DMS53 (cell line): ENCODE data around the gene ABCG8.
A peak's percentile ranks its signal among the peaks of the same experiment; 100 is the strongest.
"Not testable (repeated sequence)": the region's sequence is repeated elsewhere in the genome, so short reads cannot be mapped to it uniquely, and the experiment has no call there.

ENCODE experiments used
- DNase-seq: peaks from one replicate; lab custom pipeline; 2025; lab: John Stamatoyannopoulos, UW

ABCG8 gene

DNA sequence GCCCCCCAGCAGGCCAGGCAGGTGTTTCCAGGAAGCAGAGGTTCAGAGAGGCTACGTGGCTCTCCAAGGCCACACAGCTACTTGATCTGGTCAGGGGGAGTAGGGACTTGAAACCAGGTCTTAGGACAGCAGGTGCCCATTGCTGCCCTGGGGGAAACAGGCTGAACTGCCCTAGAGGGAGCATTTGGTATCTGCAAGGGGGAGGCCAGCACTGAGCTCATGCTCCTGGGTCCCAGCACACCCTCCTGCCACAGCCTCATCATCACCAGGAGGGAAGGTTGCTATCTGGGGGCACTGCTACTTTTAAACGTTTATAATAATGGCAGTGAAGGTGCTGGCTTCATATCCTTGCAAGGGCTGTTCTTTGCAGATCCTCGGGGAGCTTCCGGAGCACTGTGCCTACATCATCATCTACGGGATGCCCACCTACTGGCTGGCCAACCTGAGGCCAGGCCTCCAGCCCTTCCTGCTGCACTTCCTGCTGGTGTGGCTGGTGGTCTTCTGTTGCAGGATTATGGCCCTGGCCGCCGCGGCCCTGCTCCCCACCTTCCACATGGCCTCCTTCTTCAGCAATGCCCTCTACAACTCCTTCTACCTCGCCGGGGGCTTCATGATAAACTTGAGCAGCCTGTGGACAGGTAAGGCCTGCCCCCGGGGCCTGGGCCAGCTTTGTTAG, 36.1 kb downstream of the ABCG8 start:
- no peak for DNase-seq

DNA sequence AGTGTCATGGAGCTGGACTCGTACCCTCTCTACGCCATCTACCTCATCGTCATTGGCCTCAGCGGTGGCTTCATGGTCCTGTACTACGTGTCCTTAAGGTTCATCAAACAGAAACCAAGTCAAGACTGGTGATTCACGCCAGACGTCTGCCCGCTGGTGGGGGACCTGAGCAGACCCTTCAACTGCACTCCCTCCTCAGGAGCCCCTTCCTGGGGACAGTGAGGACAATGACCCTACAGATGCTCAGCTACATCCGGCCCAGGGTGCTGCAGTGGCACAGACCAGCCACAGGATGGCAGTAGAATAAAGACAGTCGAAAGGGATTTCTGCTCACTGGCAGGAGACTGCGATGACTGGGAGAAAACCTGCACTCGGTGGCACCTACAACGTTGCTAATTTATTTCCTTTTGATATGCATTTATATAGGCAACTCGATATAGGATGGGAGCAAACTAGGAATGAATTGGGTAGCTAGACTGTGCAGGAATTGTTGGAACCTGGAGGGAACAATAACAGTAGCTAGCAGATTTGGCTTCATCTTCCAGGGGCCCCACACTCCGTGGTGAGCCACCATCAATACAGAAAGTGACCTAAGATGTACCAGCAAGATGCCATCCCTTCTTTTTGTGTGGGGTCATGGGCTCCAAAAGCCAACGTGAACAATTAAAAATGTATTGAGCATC, 39.2 kb downstream of the ABCG8 start:
- peak; percentile 89 for DNase-seq

DNA sequence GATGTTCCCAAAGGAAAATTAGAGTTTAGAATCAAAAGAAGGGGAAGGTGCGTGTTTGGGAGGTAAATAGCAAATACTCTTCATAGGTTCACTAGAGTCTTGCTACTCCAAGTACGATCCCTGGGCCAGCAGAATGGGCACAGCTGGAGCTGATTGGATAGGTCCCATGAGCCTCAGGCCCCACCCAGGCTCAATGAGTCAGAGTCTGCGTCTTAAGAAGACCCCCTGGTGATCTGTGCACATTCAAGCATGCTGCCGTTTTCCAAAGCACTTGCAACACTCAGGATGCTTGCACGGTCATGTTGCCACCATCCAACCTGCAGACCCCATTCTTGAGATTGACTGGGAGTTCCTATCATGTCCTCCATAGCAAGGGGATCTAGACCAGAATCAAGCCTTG, 40.5 kb downstream of the ABCG8 start:
- no peak for DNase-seq

DNA sequence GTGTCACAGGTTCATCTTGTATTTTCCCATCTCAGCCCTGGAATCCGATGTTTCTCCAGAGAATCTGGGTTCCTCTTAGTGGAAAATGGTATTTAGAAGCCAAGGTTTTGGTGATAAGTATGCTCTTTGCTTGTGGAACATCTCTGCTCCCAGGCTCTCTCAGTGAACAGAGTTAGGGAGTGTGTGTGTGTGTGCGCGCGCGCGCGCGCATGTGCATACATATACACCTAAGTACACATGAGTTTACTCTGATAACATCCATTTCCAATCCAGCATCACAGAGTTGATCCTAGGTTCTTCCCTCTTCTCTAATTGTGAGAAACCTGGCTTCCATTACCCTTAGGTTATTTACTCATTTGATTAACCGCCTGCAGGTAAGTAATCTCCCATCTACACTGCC, 41.7 kb downstream of the ABCG8 start:
- no peak for DNase-seq

DNA sequence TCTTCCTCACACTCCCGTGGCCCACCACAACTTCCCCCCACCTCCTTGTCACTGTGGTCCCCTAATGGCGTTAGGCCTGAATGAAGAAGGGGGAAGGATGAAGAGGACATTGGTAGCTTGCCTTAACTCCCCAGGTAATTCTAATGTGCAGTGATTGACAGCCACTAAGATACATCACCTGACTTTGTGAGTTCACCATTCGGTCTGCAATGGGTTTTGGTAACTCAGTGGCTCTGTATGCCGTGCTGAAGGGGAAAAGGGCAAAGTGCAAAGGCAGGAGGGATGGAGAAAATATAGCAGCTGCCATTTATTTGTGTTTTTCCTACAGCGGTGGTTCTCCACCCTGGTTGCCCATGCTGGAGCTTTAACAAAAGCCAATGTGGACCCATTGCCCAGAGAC, 42.2 kb downstream of the ABCG8 start:
- no peak for DNase-seq

DNA sequence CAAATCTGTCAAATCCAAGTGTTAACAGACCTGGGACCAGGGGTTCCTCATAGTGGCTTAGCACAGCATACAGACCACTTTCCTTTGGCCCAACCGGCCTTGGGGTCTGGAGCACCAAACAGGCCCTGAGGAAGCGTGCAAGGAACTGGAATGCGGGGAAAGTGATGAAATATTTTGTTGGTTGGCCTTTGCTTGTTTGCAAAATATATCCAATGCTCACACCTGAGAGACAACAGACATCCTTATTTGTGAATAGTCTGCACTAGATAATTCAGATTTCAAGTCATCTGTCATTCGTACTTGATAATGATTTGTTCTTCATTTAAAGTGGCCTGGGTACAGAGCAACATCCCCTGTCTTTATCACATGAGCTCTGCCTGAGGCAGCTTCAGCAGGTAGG, 43.5 kb downstream of the ABCG8 start:
- no peak for DNase-seq

DNA sequence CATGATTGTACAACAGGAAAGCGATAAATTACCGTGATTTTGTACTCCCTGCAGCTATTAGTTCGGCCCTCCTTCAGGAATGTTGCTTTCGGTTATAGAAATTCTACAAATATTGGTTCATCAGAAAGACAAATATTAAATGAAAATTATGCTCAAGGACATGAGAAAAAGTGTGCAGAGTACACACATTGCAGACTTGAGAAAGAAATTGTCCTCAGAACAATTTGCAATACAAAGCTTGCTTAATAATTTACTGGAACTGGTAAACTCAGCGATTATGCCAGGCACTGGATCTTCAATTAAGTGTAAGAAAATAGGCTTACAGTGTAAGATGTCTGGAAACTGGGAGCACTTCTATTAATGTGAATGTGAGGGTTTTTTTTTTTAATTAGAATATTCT, 45.9 kb downstream of the ABCG8 start:
- no peak for DNase-seq

DNA sequence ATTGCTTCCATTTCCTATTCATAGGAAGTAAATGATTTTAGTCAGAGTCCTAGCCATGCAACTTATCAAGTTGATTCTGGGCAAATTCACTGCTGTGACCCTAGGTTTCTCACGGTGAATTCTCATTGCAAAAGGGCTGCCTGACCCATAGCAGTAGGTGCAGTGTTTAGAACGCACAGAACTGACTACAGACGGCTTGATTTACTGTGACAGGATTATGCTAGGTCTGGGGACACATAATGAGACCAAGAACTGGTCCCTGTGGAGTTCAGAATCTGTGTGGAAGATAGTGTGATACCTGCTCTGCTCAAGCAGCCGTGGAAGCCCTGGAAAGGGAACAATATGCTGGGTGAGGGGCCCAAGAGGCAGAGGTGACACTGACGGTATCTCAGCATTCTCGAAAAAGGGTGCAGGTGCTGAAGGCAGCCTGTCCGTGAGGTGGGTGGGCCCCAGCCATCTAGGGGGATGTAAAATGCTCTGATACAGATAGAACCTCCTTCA, 46.4 kb downstream of the ABCG8 start:
- DNase-seq, result no peak

DNA sequence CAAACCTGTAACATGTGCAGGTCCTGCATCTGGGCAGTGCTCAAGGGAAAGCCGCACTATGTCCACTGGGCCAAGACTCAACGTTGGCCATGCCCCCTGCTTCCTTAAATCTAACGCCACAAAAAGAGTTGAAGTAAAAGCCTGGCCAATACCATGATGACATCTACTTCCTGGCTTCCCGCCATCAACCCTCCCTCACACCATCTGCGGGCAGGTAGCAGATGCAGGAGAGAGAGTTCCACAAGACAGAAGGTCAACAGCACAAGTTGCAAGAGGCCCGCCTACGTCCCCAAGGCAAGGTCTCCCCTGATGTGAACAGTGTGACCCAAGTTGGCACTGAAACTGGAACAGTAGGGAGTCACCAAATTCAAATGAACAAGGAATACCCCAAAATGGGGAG, 48.4 kb downstream of the ABCG8 start:
- peak; percentile 13 for DNase-seq

DNA sequence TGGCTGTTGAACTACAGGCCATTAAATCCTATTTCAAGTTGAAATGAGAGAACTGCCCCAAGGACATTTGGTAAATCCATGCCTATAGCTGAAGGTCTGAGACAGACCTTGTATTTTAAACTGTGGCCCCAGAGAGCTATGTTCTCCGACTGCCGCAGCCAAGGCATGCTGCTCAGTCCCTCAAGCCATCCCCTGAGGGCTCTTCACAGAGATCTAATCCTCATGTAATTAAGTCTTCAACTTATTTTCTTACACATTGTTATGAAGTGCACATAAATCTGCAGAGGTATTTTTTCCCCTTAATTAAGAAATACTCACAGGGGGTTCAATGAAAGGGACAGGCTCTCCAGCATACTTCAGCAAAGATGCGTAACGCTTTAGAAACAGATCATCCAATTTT, 50.6 kb downstream of the ABCG8 start:
- DNase-seq, result no peak

DNA sequence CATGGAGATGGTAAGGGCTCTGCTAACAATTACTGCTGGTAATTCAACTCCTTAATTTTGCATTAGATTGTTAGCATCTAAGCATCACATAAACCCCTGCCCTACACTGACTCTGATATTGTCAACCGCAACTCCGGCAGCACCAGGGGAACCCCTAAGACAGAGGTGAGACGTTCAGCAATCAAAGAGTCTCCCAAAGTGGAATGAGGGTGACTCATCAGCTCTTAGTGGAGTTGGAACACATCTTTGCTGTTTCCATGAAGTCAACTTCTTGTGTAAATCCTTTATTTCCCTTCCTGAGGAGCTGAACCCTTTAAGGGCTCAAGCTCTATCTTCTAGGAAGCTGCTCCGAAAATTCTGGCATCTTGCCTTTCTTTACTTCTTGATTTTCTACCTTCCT, 52.1 kb downstream of the ABCG8 start:
- DNase-seq, result no peak

DNA sequence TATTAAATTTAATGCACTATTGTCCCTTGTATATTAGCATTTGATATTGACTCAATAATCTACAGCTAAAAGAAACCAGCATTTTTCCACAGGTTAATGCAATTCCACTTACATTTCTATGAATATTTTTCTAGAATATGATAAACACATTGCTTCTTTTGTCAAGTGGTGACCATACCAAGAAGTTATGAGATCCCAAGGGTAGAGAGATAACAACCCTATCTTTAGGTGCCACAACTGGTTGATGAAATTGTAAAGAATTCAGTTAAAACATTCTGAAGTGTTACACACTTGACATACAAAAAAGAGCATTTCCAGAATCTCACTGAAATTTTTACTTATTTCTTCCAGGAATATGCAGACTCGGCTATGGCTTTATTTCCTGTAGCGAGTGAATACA, 56.0 kb downstream of the ABCG8 start:
- DNase-seq, result no peak

DNA sequence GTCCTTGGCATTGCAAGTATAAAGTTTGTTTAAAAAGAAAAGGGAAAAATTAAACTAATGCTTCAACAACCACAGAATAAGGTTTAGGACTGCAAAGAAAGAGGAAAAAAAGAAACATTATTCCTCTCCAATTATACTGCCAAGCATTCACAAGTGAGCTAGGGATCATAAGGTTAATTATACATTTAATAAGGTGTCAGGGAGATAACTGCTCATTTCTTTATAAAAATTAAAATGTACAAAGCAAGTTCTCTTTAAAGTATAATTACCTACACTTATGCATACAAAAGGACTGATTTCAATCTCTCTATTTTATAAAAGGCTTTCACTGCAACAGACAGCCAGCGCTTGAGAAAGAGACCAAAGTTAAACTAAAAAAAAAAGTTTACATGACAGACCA, 58.1 kb downstream of the ABCG8 start:
- DNase-seq, result no peak

DNA sequence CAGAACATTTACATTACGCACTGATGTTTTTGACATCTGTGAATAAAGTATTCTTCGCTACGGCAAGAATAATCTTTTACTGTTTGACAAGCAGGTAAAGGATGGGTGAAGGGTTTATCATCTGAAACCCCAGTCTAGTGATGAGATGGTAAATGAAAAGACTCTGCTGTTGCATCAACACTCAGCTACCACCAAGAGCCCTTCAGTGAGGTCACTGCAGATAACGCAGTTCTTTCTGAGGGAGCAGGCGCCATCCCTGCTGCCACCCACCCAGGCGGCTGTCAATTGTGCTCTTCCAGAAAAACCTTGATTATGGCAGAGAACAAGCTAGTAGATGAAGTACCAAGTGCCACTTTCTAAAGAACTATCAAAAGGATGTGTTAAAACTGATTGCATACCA, 58.7 kb downstream of the ABCG8 start:
- peak; percentile 37 for DNase-seq

DNA sequence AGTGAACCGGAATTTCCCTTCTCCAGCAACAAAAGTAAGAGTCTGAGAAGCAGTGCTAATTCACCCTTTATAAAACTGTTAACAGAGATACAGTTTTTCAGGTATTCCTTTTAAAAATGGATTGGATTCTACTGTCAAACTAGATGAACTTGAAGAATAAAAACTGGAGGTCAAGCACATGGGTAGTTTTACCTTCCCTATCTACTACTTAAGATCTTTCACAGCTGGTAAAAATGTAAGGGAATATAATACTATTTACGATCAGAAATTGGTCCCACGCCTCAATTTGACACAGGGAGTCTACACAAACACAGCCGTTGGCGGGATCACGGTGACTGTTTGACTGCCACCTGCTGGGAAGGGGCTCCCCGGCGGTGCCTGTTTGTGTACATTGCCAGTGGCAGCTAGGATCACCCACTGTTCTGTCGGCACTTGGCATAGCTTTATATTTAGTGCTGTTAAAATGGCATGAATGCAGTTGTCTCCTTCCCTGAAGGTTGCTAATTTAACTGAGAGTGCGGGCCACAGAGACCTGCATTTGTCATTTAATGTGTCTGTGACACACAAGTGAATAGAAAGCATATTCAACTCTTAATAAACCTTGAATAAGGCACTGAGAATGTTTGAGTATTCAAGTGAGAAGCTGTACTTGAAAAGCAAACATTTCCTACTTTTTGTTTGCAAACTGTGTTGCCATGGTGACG, 59.5 kb downstream of the ABCG8 start:
- peak; percentile 90 for DNase-seq

DNA sequence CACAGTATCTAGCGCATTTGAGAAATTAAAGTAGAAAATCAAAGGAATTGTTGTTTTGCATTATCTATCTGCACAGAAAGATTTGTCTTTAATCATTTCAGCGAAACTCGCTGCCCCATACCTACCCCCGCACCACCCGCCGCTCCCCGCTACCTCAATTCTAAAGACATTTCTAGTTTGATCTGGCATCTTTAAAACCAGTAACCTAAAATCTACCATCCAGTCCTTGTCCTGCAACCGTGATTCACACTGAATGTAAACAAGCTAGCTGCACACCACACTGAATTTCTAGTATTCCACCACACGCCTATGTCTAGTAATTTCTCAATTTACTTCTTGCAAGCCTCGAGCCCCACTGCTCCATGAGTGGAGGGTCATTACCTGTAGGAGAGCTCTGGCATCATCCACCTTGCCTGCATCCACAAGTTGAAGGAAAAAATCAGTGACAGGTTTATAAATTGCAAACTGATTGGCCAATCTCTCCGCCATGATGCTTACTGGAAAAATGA, 60.1 kb downstream of the ABCG8 start:
- DNase-seq, result peak; percentile 79

DNA sequence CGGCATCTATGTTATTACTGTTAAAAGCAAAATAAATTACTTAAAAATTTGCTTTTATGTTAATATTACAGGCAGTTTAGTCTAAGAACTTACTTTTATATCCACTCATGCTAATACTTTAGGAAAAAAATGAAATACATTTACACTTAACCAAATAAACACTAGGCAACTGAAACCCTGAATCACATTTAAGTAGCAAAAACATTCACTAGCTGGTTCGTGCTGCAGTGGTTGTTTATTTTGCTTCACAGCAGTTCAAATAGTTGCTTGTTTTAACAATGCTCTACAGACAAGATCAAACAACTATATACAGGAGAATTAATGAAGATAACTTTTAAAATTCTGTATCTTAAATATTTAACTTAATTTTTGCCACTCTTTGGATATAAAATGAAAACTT, 60.8 kb downstream of the ABCG8 start:
- peak; percentile 13 for DNase-seq

DNA sequence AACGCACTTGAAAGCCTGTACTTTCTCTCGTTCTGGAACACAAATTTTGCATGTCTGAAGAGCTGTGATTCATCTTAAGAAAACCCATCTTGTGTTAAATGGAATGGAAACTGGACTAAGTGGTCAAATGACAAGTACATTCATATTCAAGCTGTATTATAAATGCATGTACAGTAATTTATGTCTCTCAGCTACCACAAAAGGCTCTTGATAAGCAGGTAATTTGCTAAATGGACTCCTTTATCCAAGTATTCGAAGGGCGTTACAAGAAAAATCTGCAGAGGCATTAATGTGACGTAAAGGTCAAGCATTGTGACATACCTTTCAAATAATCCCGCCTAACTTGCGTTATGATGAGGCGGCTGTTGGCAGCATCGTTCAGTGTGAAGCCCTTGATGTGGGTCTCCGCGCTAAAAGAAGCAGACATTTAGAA, 66.6 kb downstream of the ABCG8 start:
- no peak for DNase-seq

DNA sequence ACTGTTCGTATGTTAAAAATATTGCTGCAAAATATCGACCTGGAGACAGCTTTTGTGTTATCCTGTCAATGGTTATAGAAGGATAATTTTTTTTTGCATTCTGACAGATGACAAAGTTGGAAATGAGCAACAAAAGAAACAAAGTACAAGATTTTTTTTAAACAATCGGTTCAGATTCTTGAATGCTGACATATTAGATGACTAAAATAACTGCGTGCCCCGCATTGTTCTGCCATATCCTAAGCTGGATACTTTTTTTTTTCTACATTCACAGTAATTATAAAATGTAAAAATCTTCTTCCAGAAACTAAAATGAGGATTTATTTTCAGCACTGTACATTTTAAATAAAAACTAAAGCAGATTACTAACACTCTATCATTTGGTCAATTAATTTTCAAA, 67.1 kb downstream of the ABCG8 start:
- DNase-seq, result no peak

DNA sequence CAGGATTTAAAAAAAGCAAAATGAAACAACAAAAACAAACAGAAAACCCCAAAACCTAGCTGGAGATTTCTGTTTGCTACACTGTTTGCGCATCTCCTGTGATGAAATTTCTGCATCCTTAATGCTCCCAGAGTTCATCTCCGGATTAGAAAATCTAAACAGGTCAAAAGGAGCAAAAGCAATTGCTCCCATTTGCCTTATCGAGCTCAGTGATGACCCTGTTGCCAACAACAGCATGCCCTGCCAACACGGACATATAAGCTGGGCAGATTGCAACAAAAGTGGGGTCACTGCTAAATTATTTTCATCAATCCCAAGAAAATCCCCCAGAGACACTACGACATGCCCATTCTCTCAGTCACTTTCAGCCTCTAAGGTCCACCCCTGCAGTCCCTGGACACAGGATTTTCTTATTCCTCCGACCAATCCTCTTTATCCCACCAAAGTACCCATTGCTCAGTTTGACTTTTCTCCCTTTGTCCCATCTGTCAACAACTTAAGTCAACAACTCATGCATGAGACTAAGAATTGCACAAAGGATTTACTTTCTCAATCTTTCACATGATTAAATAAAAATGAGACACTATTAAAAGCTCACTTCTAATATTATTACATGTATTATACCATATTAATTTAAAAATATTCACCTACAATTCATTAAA, 67.8 kb downstream of the ABCG8 start:
- DNase-seq, result no peak

DNA sequence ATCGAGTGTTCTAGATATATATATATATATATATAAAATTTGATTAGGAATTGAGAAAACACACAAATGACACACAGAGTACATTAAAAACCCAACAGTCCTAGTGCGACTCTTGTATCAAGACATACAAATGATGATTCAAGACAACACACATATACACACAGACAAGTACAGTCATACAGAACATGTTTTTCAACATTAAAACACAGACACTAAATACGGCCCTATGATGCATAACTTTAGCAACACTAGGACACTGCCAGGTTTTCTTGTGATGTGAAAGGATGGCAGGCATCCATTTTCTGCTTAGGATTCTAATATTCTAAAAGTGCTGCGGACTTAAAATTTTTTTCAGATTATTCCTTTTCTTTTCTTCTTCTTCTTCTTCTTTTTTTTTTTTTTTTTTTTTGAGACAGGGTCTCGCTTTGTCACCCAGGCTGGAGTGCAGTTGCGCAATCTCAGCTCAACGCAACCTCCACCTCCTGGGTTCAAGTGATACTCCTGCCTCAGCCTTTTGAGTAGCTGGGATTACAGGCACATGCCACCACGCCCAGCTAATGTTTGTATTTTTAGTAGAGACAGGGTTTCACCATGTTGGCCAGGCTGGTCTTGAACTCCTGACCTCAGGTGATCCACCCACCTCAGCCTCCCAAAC, 72.5 kb downstream of the ABCG8 start:
- not testable (repeated sequence) for DNase-seq

DNA sequence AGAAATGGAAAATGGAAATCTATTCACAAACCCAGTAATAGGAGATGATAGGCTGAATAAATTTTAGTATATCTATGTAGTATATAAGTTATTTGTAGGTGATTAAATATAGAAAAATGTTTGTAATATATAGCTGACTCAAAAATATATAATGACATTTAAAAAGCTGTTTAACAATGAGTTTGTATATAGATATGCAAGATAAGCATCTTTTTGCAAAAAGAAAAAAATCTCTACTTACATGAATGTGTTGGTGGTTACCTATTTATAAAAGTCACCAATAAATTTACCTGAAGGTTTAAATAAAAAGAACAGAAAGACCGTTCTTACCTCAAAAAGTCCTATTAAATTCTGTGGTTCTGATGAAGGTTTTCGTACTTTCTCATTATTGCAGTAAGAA, 85.7 kb downstream of the ABCG8 start:
- no peak for DNase-seq
